Measurements from ENCODE around the gene BCAR3.

DNA sequence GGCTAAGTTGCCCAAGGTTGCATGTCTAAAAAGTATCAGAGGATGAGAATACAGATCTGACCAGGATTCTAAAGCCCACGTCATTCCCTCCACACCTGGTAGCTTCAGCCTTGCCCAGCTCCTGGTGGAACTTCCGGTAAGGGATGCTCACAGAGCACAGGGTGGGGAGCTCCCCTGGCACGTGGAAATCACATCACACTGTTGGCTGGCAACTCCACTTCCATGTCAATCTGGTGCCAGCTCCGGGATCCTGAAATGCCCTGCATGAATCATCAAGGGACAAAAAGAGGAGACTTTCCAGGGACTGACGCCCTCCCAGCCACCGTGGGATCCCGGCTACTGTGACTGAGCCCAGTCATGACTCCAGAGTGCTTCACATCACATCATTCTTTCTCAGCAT is 12.4 kb upstream of the BCAR3 start:
- TF ChIP-seq BHLHE40 (IDR thresholded peaks at IDR 0.05; ENCODE audit: low read depth, low read length) = no peak
- TF ChIP-seq CTCF (conservative IDR thresholded peaks at IDR 0.05; ENCODE audit: low read depth, low read length) = no peak
- no peak for TF ChIP-seq POLR2A (IDR thresholded peaks at IDR 0.05; ENCODE audit: low read depth, low read length)
- no peak for TF ChIP-seq RAD21 (IDR thresholded peaks at IDR 0.05; ENCODE audit: low read length)

Data from IMR-90 (cell line).